Activated T-cell treated with anti-CD3 and anti-CD28 coated beads, Interleukin-2, amount 50 U/mL, for 24 hours (primary cell): ENCODE results near the gene PCDHGB3.
"Not testable (repeated sequence)": the region's sequence is repeated elsewhere in the genome, so short reads cannot be mapped to it uniquely, and the experiment has no call there.

ENCODE experiments used
- DNase-seq: peaks from one replicate; pipeline ENCODE4 v3.0.0-alpha.2; 2020
- H3K27ac Mint-ChIP-seq: 2 replicates; pipeline ENCODE4 v1.8.0; 2020; ENCODE audit warnings: mild to moderate bottlenecking, mixed read lengths
- H3K27me3 Mint-ChIP-seq: 2 replicates; pipeline ENCODE4 v1.8.0; 2020; ENCODE audit warnings: mixed read lengths
- H3K36me3 Mint-ChIP-seq: 2 replicates; pipeline ENCODE4 v1.8.0; 2020; ENCODE audit warnings: low read depth, mixed read lengths
- H3K4me1 Mint-ChIP-seq: 2 replicates; pipeline ENCODE4 v1.8.0; 2020; ENCODE audit warnings: low read depth, mixed read lengths
- H3K4me3 Mint-ChIP-seq: 2 replicates; pipeline ENCODE4 v1.8.0; 2020; ENCODE audit warnings: mild to moderate bottlenecking, moderate library complexity, mixed read lengths
- H3K9me3 Mint-ChIP-seq: 2 replicates; pipeline ENCODE4 v1.8.0; 2020; ENCODE audit warnings: mixed read lengths

Gene PCDHGB3

GRCh38 chr5:141346017-141346416 lies 24.0 kb upstream of the PCDHGB3 start:
- DNase-seq, H3K4me3 Mint-ChIP-seq, H3K4me1 Mint-ChIP-seq, H3K27ac Mint-ChIP-seq: not testable (repeated sequence)
- peaks cover 14% of the 10 kb centered on the region for H3K36me3 Mint-ChIP-seq
- peaks cover 62% of the 10 kb centered on the region for H3K9me3 Mint-ChIP-seq
- H3K27me3 Mint-ChIP-seq: peaks cover 91% of the 10 kb centered on the region

GRCh38 chr5:141349917-141350619 lies 20.0 kb upstream of the PCDHGB3 start, which contains the start of gene PCDHGB1:
Gene PCDHGB1 (plus strand): TSS chr5:141350099. CDS start chr5:141350261, 162 bp downstream.
- peaks cover 89% of the 10 kb centered on the region for H3K27me3 Mint-ChIP-seq
- DNase-seq: no peak
- H3K27ac Mint-ChIP-seq: no peak within 1 kb of the TSS
- H3K4me1 Mint-ChIP-seq: no peaks in the 10 kb centered on the region
- H3K36me3 Mint-ChIP-seq: peaks cover 8% of the 10 kb centered on the region
- H3K4me3 Mint-ChIP-seq: peak within 1 kb of the TSS; percentile 47
- H3K9me3 Mint-ChIP-seq: peaks cover 38% of the 10 kb centered on the region

DNA sequence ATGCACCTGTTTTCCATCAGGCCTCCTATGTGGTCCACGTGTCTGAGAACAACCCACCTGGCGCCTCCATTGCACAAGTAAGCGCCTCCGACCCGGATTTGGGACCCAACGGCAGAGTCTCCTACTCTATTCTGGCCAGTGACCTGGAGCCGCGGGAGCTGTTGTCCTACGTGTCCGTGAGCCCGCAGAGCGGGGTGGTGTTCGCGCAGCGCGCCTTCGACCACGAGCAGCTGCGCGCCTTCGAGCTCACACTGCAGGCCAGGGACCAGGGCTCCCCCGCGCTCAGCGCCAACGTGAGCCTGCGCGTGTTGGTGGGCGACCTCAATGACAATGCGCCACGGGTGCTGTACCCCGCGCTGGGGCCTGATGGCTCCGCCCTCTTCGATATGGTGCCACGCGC lies 18.5 kb upstream of the PCDHGB3 start:
- DNase-seq: no peak
- H3K9me3 Mint-ChIP-seq: peaks cover 46% of the 10 kb centered on the region

DNA sequence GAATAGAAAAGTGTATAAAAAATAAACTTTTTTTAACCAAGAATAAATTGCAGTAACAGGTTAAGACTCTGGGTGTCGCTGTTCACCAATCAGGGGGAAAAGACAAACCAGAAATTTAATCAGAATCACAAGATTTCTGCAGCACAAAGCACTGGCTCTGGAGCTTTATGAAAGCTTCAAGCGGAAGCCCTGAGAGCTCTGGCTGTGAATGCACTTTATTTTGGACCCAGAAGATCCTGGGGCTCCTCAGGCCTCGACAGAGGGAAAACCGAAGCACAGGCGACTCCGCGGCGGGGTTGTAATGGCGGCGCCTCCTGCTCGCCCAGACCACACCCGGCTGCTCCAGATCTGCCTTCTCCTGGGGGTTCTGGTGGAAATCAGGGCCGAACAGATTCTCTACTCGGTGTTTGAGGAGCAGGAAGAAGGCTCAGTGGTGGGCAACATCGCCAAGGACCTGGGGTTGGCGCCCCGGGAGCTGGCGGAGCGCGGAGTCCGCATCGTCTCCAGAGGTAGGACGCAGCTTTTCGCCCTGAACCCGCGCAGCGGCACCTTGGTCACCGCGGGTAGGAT lies 15.1 kb upstream of the PCDHGB3 start, which contains the start of gene PCDHGA4:
PCDHGA4 (plus strand) TSS at position 122 of the 570 bp plus-strand sequence; CDS start at position 209, 87 bp downstream.
- Mint-ChIP-seq H3K27ac (no peak within 1 kb of the TSS), H3K36me3 (peaks cover 7% of the 10 kb centered on the region), H3K27me3 (peaks cover 93% of the 10 kb centered on the region), H3K4me1 (peaks cover 2% of the 10 kb centered on the region), H3K4me3 (no peak within 1 kb of the TSS), H3K9me3 (peaks cover 40% of the 10 kb centered on the region)
- DNase-seq: no peak

More for the DNA sequence above, 18.5 kb upstream of the PCDHGB3 start:
- H3K36me3 Mint-ChIP-seq: peaks cover 7% of the 10 kb centered on the region
- H3K4me1 Mint-ChIP-seq: no peaks in the 10 kb centered on the region
- H3K27me3 Mint-ChIP-seq: peaks cover 92% of the 10 kb centered on the region
- no peak overlapping the region for H3K27ac Mint-ChIP-seq
- H3K4me3 Mint-ChIP-seq: no peak overlapping the region

- Mint-ChIP-seq H3K4me3 (no peak overlapping the region), H3K27me3 (peaks cover 93% of the 10 kb centered on the region), H3K4me1 (peaks cover 2% of the 10 kb centered on the region), H3K9me3 (peaks cover 36% of the 10 kb centered on the region), H3K36me3 (peaks cover 10% of the 10 kb centered on the region), H3K27ac (no peak overlapping the region)
- DNase-seq: no peak
These were observed 14.4 kb upstream of the PCDHGB3 start for GRCh38 chr5:141355641-141356040.

GRCh38 chr5:141356133-141356532 lies 13.9 kb upstream of the PCDHGB3 start:
- Mint-ChIP-seq H3K27ac (no peak overlapping the region), H3K27me3 (peaks cover 93% of the 10 kb centered on the region), H3K36me3 (peaks cover 14% of the 10 kb centered on the region), H3K4me1 (peaks cover 2% of the 10 kb centered on the region), H3K4me3 (no peak overlapping the region), H3K9me3 (peaks cover 37% of the 10 kb centered on the region)
- no peak for DNase-seq

DNA sequence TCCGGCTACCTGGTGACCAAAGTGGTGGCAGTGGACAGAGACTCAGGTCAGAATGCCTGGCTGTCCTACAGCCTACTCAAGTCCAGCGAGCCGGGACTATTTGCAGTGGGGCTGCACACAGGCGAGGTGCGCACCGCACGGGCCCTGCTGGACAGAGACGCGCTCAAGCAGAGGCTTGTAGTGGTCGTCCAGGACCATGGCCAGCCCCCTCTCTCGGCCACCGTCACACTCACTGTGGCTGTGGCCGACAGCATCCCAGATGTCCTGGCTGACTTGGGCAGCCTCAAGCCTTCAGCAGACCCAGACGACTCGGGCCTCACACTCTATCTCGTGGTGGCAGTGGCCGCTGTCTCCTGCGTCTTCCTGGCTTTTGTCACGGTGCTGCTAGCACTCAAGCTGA lies 13.1 kb upstream of the PCDHGB3 start:
- DNase-seq: no peak
- Mint-ChIP-seq H3K27me3 (peaks cover 91% of the 10 kb centered on the region), H3K9me3 (peaks cover 41% of the 10 kb centered on the region), H3K36me3 (peaks cover 17% of the 10 kb centered on the region), H3K4me3 (no peak overlapping the region), H3K27ac (no peak overlapping the region), H3K4me1 (peaks cover 2% of the 10 kb centered on the region)

DNA sequence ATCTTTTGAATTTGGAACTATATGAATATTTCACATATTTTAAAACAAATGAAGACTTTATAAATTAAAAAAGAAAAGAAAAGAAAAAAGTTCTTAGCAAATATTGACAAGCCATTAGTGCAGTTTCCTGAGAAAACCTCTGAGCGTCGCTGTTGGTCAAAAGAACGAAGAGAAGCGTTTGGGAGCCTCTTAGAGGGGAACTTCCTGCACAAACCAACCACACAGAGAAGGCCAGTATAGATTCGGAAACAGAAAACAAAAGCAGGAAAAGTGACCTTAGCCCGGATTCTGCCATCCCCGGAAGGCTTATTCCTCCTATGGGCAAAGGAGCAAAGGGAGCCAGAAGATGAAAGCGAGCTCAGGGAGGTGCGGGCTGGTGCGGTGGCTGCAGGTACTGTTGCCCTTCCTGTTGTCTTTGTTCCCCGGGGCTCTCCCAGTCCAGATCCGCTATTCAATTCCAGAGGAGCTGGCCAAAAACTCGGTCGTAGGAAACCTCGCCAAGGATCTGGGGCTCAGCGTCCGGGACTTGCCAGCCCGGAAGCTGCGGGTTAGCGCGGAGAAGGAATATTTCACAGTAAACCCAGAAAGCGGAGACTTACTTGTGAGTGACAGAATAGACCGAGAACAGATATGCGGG lies 10.1 kb upstream of the PCDHGB3 start, which contains the start of gene PCDHGB2:
PCDHGB2 (plus strand) TSS at position 205 of the 637 bp plus-strand sequence; CDS start at position 347, 142 bp downstream.
- DNase-seq: no peak
- Mint-ChIP-seq H3K36me3 (peaks cover 27% of the 10 kb centered on the region), H3K27ac (no peak within 1 kb of the TSS), H3K4me3 (peak within 1 kb of the TSS; percentile 50), H3K4me1 (peaks cover 2% of the 10 kb centered on the region), H3K27me3 (peaks cover 93% of the 10 kb centered on the region), H3K9me3 (peaks cover 59% of the 10 kb centered on the region)

GRCh38 chr5:141360685-141361084 lies 9.4 kb upstream of the PCDHGB3 start:
- H3K36me3 Mint-ChIP-seq: peaks cover 31% of the 10 kb centered on the region
- no peak overlapping the region for H3K4me3 Mint-ChIP-seq
- peaks cover 93% of the 10 kb centered on the region for H3K27me3 Mint-ChIP-seq
- H3K4me1 Mint-ChIP-seq: peaks cover 2% of the 10 kb centered on the region
- DNase-seq: no peak
- H3K9me3 Mint-ChIP-seq: peaks cover 61% of the 10 kb centered on the region
- H3K27ac Mint-ChIP-seq: no peak overlapping the region

DNA sequence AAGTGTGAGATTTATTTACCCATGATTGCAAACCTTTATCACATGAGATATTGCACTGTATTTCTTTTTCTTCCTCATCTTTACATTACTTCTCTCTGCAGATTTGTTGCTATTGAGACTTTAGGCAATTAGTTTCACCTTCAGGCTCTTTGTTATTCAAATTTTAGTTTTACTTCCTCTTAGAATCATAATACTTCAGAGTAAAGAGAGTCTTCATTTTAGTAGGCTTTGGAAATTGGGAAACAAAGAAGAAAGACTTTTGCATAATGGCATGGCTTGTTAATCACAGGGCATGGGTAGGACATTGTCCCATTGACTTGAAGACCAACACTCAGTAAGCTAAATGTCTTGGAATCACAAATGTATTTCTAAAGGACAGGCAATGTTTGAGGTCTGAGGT lies 7.3 kb upstream of the PCDHGB3 start:
- no peak overlapping the region for H3K4me3 Mint-ChIP-seq
- H3K36me3 Mint-ChIP-seq: peaks cover 31% of the 10 kb centered on the region
- H3K27me3 Mint-ChIP-seq: peaks cover 89% of the 10 kb centered on the region
- H3K9me3 Mint-ChIP-seq: peaks cover 56% of the 10 kb centered on the region
- H3K27ac Mint-ChIP-seq: no peak overlapping the region
- DNase-seq: no peak
- peaks cover 2% of the 10 kb centered on the region for H3K4me1 Mint-ChIP-seq

- Mint-ChIP-seq H3K4me1 (peaks cover 2% of the 10 kb centered on the region), H3K9me3 (peaks cover 51% of the 10 kb centered on the region), H3K27ac (no peak within 1 kb of the TSS), H3K27me3 (peaks cover 89% of the 10 kb centered on the region), H3K4me3 (no peak within 1 kb of the TSS), H3K36me3 (peaks cover 31% of the 10 kb centered on the region)
- DNase-seq: no peak
These were observed 5.9 kb upstream of the PCDHGB3 start, which contains the start of gene PCDHGA5 for GRCh38 chr5:141363952-141364660. Gene PCDHGA5 (plus strand): TSS chr5:141364162. CDS start chr5:141364331, 169 bp downstream.

GRCh38 chr5:141366016-141366896 lies 3.8 kb upstream of the PCDHGB3 start:
- Mint-ChIP-seq H3K4me3 (no peak overlapping the region), H3K4me1 (peaks cover 5% of the 10 kb centered on the region), H3K27me3 (peaks cover 90% of the 10 kb centered on the region), H3K36me3 (peaks cover 31% of the 10 kb centered on the region), H3K27ac (no peak overlapping the region), H3K9me3 (peaks cover 52% of the 10 kb centered on the region)
- DNase-seq: no peak

DNA sequence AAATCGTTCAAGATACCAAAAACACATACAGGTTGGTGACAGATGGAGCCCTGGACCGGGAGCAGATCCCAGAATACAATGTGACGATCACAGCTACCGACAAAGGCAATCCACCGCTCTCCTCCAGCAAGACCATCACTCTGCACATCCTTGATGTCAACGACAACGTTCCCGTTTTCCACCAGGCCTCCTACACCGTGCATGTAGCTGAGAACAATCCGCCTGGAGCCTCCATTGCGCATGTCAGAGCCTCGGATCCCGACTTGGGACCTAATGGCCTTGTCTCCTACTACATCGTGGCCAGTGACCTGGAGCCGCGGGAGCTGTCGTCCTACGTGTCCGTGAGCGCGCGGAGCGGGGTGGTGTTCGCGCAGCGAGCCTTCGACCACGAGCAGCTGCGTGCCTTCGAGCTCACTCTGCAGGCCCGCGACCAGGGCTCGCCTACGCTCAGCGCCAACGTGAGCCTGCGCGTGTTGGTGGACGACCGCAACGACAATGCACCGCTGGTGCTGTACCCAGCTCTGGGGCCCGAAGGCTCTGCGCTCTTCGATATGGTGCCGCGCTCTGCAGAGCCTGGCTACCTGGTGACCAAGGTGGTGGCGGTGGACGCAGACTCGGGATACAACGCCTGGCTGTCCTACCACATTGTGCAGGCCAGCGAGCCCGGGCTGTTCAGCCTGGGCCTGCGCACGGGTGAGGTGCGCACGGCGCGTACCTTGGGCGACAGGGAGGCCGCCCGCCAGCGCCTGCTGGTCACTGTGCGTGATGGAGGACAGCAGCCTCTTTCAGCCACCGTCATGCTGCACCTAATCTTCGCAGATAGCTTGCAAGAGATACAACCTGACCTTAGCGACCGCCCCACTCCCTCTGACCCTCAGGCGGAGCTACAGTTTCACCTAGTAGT lies 1.8 kb downstream of the PCDHGB3 start:
- DNase-seq: no peak
- Mint-ChIP-seq H3K9me3 (peaks cover 35% of the 10 kb centered on the region), H3K27ac (no peak overlapping the region), H3K4me1 (peaks cover 8% of the 10 kb centered on the region), H3K4me3 (no peak overlapping the region), H3K27me3 (peaks cover 90% of the 10 kb centered on the region), H3K36me3 (peaks cover 23% of the 10 kb centered on the region)
